Esophagus squamous epithelium (tissue), 4 donors: ENCODE measurements around the gene TMED10.

Experiments
- CTCF ChIP-seq, 6 experiments: fragments of 450-650 bp in 4 of 6; fragments of 200-600 bp in 2 of 6; sonication (generic) in 2 of 6; IDR thresholded peaks; one replicate each; pipeline ENCODE4 v1.5.1; 2016 to 2019; ENCODE audit warnings: antibody characterized with exemption in 6 of 6, mild to moderate bottlenecking in 4 of 6, moderate library complexity in 4 of 6
- POLR2A ChIP-seq, 4 donors: fragments of 450-650 bp; IDR thresholded peaks; one replicate each; pipeline ENCODE4 v1.6.1; 2017; ENCODE audit warnings: antibody characterized with exemption in 4 of 4, mild to moderate bottlenecking in 4 of 4, moderate library complexity in 3 of 4

DNA sequence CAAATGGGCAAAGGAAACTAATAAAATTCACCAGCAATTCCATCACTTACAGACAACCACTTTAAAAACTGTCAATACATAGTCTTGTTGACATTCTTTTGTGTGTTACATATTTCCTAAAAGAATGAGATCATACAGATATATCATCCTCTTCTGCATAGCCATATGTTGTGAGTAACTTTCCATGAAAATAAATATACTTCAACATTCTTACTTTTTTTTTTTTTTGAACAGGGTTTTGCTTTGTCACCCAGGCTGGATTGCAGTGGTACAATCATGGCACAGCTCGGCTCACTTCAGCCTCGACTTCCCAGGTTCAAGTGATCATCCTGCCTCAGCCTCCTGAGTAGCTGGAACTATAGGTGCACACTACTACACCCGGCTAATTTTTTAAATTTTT is 86.1 kb downstream of the TMED10 start:
- TF ChIP-seq CTCF (IDR thresholded peaks at IDR 0.05) (no peak), POLR2A (IDR thresholded peaks at IDR 0.05) (no peak)
